B cell (primary cell): Measurements from ENCODE around the gene CBLB. TPM values are rescaled to one million over a fixed set of nuclear protein-coding genes. Genes with fewer than 3 reads are reported as not detected.
"Not testable (repeated sequence)": the region's sequence is repeated elsewhere in the genome, so short reads cannot be mapped to it uniquely, and the experiment has no call there.

Source experiments
- ATAC-seq: fragments of 200-7000 bp; cut with Tn5 transposase; one replicate; pipeline ENCODE4 v1.10.0; 2021; ENCODE audit warnings: low read depth, mild to moderate bottlenecking, moderate number of reproducible peaks, moderate library complexity
- CTCF ChIA-PET: fragments of 350-600 bp; sonication (Branson Sonifier 250); formaldehyde crosslinking; loops from one replicate; lab custom pipeline; 2021; ENCODE audit warnings: antibody characterized with exemption, inconsistent platforms; lab: Charles Lee
- POLR2A ChIA-PET: fragments of 350-600 bp; sonication (Branson Sonifier 250); formaldehyde crosslinking; loops from one replicate; lab custom pipeline; 2021; ENCODE audit warnings: antibody characterized with exemption; lab: Charles Lee
- DNase-seq: peaks from one replicate; pipeline ENCODE4 v3.0.0; 2013
- H2AFZ ChIP-seq: 2 replicates; pipeline ENCODE4 v1.6.1; 2012; ENCODE audit warnings: mild to moderate bottlenecking, low read depth, low read length; ENCODE audit not compliant: insufficient read depth, poor library complexity, severe bottlenecking
- H3K27ac ChIP-seq, 2 donors: 1 replicate in 1 of 2; 2 replicates in 1 of 2; pipeline ENCODE4 v1.5.1; 2012 to 2013; ENCODE audit warnings: low read length in 2 of 2, mild to moderate bottlenecking in 2 of 2, moderate library complexity in 1 of 2
- H3K27me3 ChIP-seq, 4 experiments: fragments of 200-600 bp in 1 of 4; sonication (generic) in 1 of 4; replicated peaks in 1 of 4; 1 replicate in 2 of 4; 2 replicates in 2 of 4; pipeline versions ENCODE4 v1.6.1 to v1.7.0; 2013 to 2016; ENCODE audit warnings: low read length in 3 of 4, mild to moderate bottlenecking in 2 of 4, mixed read lengths in 1 of 4, moderate library complexity in 1 of 4; ENCODE audit not compliant: insufficient read depth in 4 of 4, control insufficient read depth in 3 of 4; ENCODE audit errors: control extremely low read depth in 1 of 4
- H3K36me3 ChIP-seq, 2 experiments: replicated peaks in 1 of 2; 1 replicate in 1 of 2; 2 replicates in 1 of 2; pipeline versions ENCODE4 v1.6.1 to v1.7.1; 2013; ENCODE audit warnings: low read length in 1 of 2; ENCODE audit not compliant: insufficient read depth in 2 of 2, control insufficient read depth in 1 of 2; ENCODE audit errors: control extremely low read depth in 1 of 2, extremely low read depth in 1 of 2
- H3K4me1 ChIP-seq, 2 donors: fragments of 200-600 bp in 1 of 2; sonication (generic) in 1 of 2; 1 replicate in 1 of 2; 2 replicates in 1 of 2; pipeline versions ENCODE4 v1.5.1 to v1.6.1; 2013 to 2017; ENCODE audit warnings: low read length in 2 of 2; ENCODE audit not compliant: control insufficient read depth in 2 of 2, insufficient read depth in 2 of 2
- H3K4me2 ChIP-seq: replicated peaks from 2 replicates; pipeline ENCODE3; 2012; ENCODE audit warnings: mild to moderate bottlenecking, low read depth, low read length; ENCODE audit not compliant: poor library complexity, severe bottlenecking
- H3K4me3 ChIP-seq, 5 experiments: fragments of 200-600 bp in 1 of 5; sonication (generic) in 1 of 5; 1 replicate in 3 of 5; 2 replicates in 2 of 5; pipeline versions ENCODE4 v1.5.1 to v1.7.0; 2011 to 2016; ENCODE audit warnings: low read length in 4 of 5, mild to moderate bottlenecking in 4 of 5, low read depth in 2 of 5, control low read depth in 1 of 5, moderate library complexity in 1 of 5; ENCODE audit not compliant: insufficient read depth in 1 of 5; ENCODE audit errors: control extremely low read depth in 1 of 5, extremely low read depth in 1 of 5
- H3K79me2 ChIP-seq: fragments of 200-600 bp; sonication (generic); one replicate; pipeline ENCODE4 v1.6.0; 2016; ENCODE audit warnings: low read length; ENCODE audit not compliant: control insufficient read depth, insufficient read depth
- H3K9ac ChIP-seq: fragments of 200-600 bp; sonication (generic); 2 replicates; pipeline ENCODE4 v1.6.1; 2017; ENCODE audit warnings: mild to moderate bottlenecking, low read length, moderate library complexity
- H3K9me3 ChIP-seq, 3 donors: one replicate each; pipeline versions ENCODE4 v1.6.1 to v1.7.1; 2013; ENCODE audit warnings: low read length in 2 of 3; ENCODE audit not compliant: control insufficient read depth in 2 of 3, insufficient read depth in 1 of 3; ENCODE audit errors: control extremely low read depth in 1 of 3
- H4K20me1 ChIP-seq: 2 replicates; pipeline ENCODE4 v1.6.0; 2012; ENCODE audit warnings: mild to moderate bottlenecking, low read length; ENCODE audit not compliant: insufficient read depth, control insufficient read depth, poor library complexity, severe bottlenecking
- H3K27ac Mint-ChIP-seq: one replicate; pipeline ENCODE4 v1.8.0; 2021; ENCODE audit warnings: mixed read lengths
- H3K27me3 Mint-ChIP-seq: one replicate; pipeline ENCODE4 v1.8.0; 2021; ENCODE audit warnings: mixed read lengths
- H3K4me1 Mint-ChIP-seq: one replicate; pipeline ENCODE4 v1.8.0; 2021; ENCODE audit warnings: mixed read lengths
- H3K4me3 Mint-ChIP-seq: one replicate; pipeline ENCODE4 v1.8.0; 2021; ENCODE audit warnings: mixed read lengths
- H3K9me3 Mint-ChIP-seq: one replicate; pipeline ENCODE4 v1.8.0; 2022; ENCODE audit warnings: mixed read lengths; ENCODE audit not compliant: insufficient read depth
- CTCF ChIP-seq: fragments of 200-600 bp; IDR thresholded peaks from one replicate; pipeline ENCODE4 v1.8.0; 2022; ENCODE audit warnings: antibody characterized with exemption, mild to moderate bottlenecking
- EZH2 ChIP-seq: IDR thresholded peaks from 2 replicates; pipeline ENCODE4 v1.6.1; 2012; ENCODE audit warnings: borderline replicate concordance, low read depth, mild to moderate bottlenecking, moderate library complexity, low read length; ENCODE audit not compliant: insufficient read depth, poor library complexity, severe bottlenecking
- WGBS: methylation state at CpG from one replicate; pipeline ENCODE4 v1.1.5; 2013; ENCODE audit warnings: missing lambda C conversion rate; ENCODE audit not compliant: insufficient coverage; 5-methylcytosine and 5-hydroxymethylcytosine counted together
- intact Hi-C: fragments of 100-400 bp; cut with micrococcal nuclease; formaldehyde crosslinking; loops from one replicate; pipeline ENCODE4 v1.10.0; 2022
- polyA plus RNA-seq: library from polyadenylated mRNA; depleted of rRNA; stranded (reverse); fragments of >200 nt; gene quantifications from 2 replicates; pipeline ENCODE4 v1.2.3, GENCODE V29; 2012
- total RNA-seq, 2 donors: library from RNA; stranded (reverse); fragments of 120-200 nt in 1 of 2; gene quantifications; 1 replicate in 1 of 2; 2 replicates in 1 of 2; pipeline versions ENCODE4 v1.2.3 to v1.2.4, GENCODE V29; 2013 to 2022

CBLB gene
- total and polyA plus RNA-seq, 2 donors (not counting 1 experiment from before 2014, with no cell fraction given), result 19.0 to 135 TPM

DNA sequence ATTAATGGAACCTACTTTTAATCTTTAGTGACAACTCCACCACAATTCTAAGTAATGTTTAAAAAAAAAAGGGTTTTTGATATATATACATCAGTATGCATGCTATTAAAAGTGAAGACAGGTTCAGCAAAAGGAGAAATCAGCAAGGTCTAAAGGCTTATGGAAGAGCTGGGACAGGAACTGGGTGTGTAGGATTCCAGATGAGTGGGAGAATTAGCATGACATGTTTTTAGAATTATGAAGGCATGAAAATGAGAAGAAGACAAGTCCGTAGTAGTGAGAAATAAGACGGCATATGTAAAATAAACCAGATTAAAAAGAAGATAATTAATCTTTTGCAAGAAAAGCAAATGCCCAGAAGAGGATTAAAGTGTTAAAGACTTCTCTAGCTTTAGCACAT, 52.0 kb downstream of the CBLB start:
- H3K9me3 ChIP-seq, result peaks cover 0 to 2% (median 0%) of the 10 kb centered on the region in 3 donors
- DNase-seq (no peak), ATAC-seq (no peak)
- intact Hi-C loops, result no loop called here
- Mint-ChIP-seq H3K27me3 (no peaks in the 10 kb centered on the region), H3K4me1 (peaks cover 55% of the 10 kb centered on the region), H3K4me3 (no peak overlapping the region), H3K9me3 (peaks cover 6% of the 10 kb centered on the region), H3K27ac (peak overlapping the region; percentile 3)
- H2AFZ ChIP-seq, result no peak overlapping the region
- TF ChIP-seq CTCF (no peak), EZH2 (no peak)
- H3K4me1 ChIP-seq, result peaks cover 13 to 17% of the 10 kb centered on the region in 2 donors
- H3K79me2 ChIP-seq, result peaks cover 35% of the 10 kb centered on the region
- no peak overlapping the region for H3K4me2 ChIP-seq
- H3K4me3 ChIP-seq, result no peak overlapping the region
- POLR2A ChIA-PET, result interaction anchor here (0.7 kb wide), 1 partner anchor 43 kb away, joined by 3 read pairs; no protein-coding TSS in a partner anchor
- H3K36me3 ChIP-seq, result no peaks in the 10 kb centered on the region
- H4K20me1 ChIP-seq, result no peaks in the 10 kb centered on the region
- H3K27ac ChIP-seq, result no peak overlapping the region
- CTCF ChIA-PET, result interaction anchor here (1.0 to 1.4 kb wide), 2 partner anchors 10 to 12 kb away, joined by 3 to 5 read pairs; no protein-coding TSS in a partner anchor
- no peaks in the 10 kb centered on the region for H3K27me3 ChIP-seq
- no peak overlapping the region for H3K9ac ChIP-seq
- WGBS, result no CpG with 5 or more reads among the region's 2 CpGs

DNA sequence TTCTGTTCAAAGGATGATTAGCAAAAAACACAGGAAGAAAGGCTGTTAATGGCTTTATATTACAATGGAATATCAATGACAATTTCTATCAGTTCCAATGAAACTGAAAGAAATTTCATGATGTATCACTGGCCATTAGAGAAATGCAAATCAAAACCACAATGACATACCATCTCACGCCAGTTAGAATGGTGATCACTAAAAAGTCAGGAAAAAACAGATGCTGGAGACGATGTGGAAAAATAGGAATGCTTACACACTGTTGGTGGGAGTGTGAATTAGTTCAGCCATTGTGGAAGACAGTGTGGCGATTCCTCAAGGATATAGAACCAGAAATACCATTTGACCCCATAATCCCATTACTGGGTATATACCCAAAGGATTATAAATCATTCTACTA, 53.5 kb downstream of the CBLB start:
- H3K27ac ChIP-seq, H3K9me3 ChIP-seq, H3K36me3 ChIP-seq, H3K9me3 Mint-ChIP-seq, H3K9ac ChIP-seq, H3K27ac Mint-ChIP-seq, CTCF ChIA-PET, H4K20me1 ChIP-seq, intact Hi-C loops, H3K4me3 ChIP-seq, H3K4me2 ChIP-seq, H3K27me3 Mint-ChIP-seq, H3K27me3 ChIP-seq, H3K4me3 Mint-ChIP-seq, H2AFZ ChIP-seq, ATAC-seq, DNase-seq, POLR2A ChIA-PET: not testable (repeated sequence)
- Histone ChIP-seq H3K4me1 (peaks cover 18 to 19% of the 10 kb centered on the region in 2 donors), H3K79me2 (peaks cover 27% of the 10 kb centered on the region)
- peaks cover 53% of the 10 kb centered on the region for H3K4me1 Mint-ChIP-seq
- no CpG with 5 or more reads among the region's 3 CpGs for WGBS
